ENCODE results near the gene NAT8L.

- TF ChIP-seq RAD21 (CRISPR knock-in tag; IDR thresholded peaks at IDR 0.05): no peak
- TF ChIP-seq POLR2A (IDR thresholded peaks at IDR 0.05; ENCODE audit: insufficient read depth in 1 of 2, low read depth in 2 of 2, low read length in 2 of 2): no peak
- TF ChIP-seq SNRNP70 (IDR thresholded peaks at IDR 0.05; ENCODE audit: low read depth, low read length): no peak
- no peak for TF ChIP-seq ZNF274 (CRISPR knock-in tag; IDR thresholded peaks at IDR 0.05)
- no peak for TF ChIP-seq NCOR1 (IDR thresholded peaks at IDR 0.05; ENCODE audit: borderline replicate concordance, low read length)
- no peak for TF ChIP-seq SSRP1 (CRISPR knock-in tag; IDR thresholded peaks at IDR 0.05)
- no peak for TF ChIP-seq PATZ1 (CRISPR knock-in tag; IDR thresholded peaks at IDR 0.05)
- TF ChIP-seq ZNF256 (CRISPR knock-in tag; conservative IDR thresholded peaks at IDR 0.05): no peak
- TF ChIP-seq ZKSCAN1 (IDR thresholded peaks at IDR 0.05; ENCODE audit: low read length): no peak
- TF ChIP-seq STAT5B (CRISPR knock-in tag; IDR thresholded peaks at IDR 0.05): no peak
- TF ChIP-seq, protein P1, sequence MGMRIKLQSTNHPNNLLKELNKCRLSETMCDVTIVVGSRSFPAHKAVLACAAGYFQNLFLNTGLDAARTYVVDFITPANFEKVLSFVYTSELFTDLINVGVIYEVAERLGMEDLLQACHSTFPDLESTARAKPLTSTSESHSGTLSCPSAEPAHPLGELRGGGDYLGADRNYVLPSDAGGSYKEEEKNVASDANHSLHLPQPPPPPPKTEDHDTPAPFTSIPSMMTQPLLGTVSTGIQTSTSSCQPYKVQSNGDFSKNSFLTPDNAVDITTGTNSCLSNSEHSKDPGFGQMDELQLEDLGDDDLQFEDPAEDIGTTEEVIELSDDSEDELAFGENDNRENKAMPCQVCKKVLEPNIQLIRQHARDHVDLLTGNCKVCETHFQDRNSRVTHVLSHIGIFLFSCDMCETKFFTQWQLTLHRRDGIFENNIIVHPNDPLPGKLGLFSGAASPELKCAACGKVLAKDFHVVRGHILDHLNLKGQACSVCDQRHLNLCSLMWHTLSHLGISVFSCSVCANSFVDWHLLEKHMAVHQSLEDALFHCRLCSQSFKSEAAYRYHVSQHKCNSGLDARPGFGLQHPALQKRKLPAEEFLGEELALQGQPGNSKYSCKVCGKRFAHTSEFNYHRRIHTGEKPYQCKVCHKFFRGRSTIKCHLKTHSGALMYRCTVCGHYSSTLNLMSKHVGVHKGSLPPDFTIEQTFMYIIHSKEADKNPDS (CRISPR knock-in tag; IDR thresholded peaks at IDR 0.05): no peak
Observed at GRCh38 chr4:2048831-2049230, 10.3 kb upstream of the NAT8L start.
